NCI-H2029 (cell line): ENCODE data around the gene BCL6.

Source experiments
- DNase-seq: peaks from one replicate; lab custom pipeline; 2025; lab: John Stamatoyannopoulos, UW

The BCL6 gene

GRCh38 chr3:187745201-187746058 is at the start of gene BCL6:
Gene BCL6, minus strand, starts transcription at chr3:187745468. Its CDS starts 11,775 bp downstream, at chr3:187733693.
- DNase-seq: peak; percentile 91

- no peak for DNase-seq
Observed at GRCh38 chr3:187794731-187795130, 49.5 kb upstream of the BCL6 start.

- DNase-seq: no peak
Observed at GRCh38 chr3:187793618-187794017, 48.4 kb upstream of the BCL6 start.

GRCh38 chr3:187792521-187792920 is 47.3 kb upstream of the BCL6 start:
- DNase-seq: no peak

- DNase-seq: no peak
Observed at GRCh38 chr3:187789872-187790271, 44.6 kb upstream of the BCL6 start.

GRCh38 chr3:187788984-187789857 is 44.0 kb upstream of the BCL6 start:
- no peak for DNase-seq

- DNase-seq: no peak
Observed at GRCh38 chr3:187783098-187783497, 37.8 kb upstream of the BCL6 start.

GRCh38 chr3:187782006-187782405 is 36.7 kb upstream of the BCL6 start:
- DNase-seq: no peak

GRCh38 chr3:187781001-187781400 is 35.7 kb upstream of the BCL6 start:
- DNase-seq: no peak

DNA sequence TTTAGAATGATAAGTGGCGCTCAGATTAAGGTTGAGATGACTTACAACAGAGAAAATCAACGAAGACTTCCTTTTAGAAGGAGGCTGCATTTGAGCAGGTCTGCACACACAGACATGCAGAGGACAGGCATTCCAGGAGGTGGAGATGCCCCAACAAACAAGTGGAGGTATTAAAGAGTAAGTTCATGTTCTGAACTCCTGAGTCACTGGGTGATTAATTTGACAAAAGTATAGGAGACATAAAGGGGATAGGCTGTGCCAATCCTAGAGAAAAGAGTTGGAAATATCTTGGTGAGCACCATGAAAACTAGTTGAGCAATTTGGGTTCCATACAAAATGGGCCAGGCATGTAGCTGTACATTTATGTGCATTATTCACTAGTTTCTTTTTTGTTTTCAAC is 33.5 kb upstream of the BCL6 start:
- DNase-seq: no peak

DNA sequence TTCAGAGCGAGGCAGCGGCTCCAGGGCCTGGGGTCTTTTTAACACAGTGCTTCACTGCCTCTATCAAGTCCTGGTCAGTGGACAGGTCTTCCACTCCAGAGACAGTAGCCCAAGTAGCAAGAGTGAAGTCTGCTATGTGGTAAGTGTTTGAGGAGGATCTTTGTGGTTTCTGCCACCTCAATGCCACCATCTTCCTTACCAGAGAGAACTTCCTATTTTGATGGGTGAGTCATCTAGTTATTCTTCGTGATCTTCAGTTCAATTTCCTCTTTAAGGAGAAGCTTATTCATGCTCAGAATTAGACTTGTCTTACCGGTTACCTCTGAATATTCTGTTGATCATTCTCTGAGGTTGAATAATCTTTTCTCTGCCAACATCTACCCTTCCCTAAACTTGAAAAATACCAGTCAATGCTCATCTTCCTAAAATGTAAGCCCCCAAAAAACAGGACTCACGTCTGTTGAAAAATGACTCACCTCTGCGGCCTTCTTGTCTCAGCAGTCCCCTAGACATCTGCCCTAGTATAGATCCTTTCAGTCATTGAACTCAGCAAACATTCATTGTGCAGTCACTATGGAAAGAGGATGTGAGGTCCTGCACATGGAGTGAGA is 32.2 kb upstream of the BCL6 start:
- DNase-seq: no peak

DNA sequence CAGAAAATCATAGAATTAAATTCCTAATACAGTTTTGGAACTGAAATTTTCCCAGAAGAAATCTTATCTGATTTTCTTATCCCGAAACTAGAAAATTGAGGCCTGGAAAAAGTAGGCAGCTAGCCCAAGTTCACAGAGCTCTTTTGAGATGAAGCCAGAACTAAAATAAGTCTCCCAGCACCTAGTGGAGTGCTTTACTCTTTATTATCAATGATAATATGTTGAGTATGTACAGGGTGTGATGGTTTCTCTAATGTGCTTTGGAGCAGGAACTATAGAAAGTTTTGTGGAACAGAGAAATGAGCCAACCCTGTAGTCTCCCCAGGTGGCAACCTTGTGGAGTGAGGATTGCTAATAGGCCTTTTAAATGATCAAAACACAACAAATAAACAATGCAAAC is 30.3 kb upstream of the BCL6 start:
- no peak for DNase-seq

DNA sequence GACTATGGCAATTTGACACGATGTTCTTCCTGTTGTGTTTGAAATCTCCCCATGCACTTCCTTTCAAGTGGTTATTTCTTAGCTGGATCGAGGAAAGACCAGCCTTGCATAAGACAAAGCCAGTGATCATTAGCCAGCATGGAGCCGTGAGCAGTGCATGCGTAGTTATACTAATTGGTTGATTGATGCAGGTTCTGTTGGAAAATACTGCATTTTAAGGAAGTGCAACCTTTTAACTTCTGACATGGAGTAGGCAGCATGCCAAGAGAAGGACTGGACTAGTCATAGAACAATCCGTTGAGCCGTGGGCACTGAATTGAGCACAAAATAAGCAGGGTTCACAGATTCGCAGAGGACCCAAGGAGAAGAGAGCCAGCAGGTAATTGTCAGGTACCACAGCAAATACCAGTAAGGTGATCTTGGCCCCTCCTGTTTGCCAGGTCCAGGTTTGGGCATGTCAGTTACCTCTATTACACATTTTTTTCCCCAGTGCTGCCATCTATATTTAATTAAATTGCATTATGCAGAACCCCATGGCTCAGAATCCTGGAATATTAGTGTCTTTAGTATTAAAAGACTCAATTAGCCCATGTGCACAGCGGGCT is 29.0 kb upstream of the BCL6 start:
- no peak for DNase-seq

DNA sequence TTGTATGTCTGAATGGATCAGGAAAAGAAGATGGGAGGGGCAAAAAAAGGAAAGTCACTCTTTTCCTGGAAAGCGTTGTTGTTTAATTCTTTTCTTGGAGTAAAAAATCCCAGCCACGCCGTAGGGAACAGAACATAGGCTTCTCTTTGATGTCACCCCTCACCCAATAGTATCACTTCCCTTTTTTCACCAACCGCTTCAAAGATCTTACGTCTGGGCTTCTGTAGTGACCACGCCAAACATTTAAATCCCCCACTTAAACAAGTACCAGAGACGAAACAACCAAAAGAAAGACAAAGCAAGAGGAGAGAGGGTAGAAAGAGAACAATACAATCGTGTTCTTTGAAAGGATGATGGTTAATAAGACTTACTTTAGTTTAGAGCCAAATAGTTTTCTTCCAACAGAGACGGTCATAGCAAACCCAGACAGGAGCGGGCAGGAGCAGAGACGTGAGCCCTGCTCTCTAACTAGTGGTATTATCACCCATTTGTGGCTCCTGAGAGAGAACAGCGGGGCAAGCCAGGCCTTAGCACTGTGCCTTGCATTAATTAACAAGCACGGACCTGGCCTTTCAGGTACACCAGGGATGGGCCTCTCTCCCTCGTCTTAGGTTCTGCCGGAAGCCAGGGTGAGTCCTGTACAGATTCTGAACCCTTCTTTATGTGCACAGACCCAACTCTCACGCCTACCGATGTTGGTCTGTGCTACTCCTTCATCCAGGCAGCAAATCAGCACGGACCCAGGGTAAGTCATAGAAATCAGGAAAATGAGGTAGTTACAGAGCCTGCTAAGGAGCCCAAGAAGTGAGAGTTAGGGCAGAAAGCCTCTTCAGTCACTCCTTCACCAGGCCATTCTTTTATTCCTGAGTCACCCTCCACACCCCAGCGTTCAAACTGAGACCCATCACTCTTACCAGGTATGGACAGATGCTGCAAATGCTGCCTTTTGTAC is 28.2 kb upstream of the BCL6 start:
- DNase-seq: no peak

- no peak for DNase-seq
Observed at GRCh38 chr3:187770224-187770623, 25.0 kb upstream of the BCL6 start.

- DNase-seq: no peak
Observed at GRCh38 chr3:187769771-187770170, 24.5 kb upstream of the BCL6 start.

- DNase-seq: no peak
Observed at GRCh38 chr3:187767266-187768012, 22.2 kb upstream of the BCL6 start.

DNA sequence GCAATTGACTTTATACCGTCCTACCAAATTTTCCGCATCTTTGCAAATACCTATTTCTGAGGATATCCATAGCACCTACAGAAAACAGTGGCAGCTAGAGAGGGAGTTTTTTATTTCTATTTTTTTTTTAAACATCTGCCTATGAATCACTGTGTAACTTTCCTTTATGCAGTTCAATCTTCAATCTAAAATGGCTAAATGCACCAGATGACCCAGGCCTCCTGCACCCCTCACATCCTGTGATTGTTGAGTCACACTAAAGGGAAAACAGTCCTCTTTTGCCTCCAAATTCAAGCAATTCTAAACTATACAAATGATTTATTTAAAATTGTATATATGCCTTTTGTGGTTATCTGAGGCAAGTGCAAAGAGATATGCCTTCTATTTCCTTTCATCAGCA is 20.1 kb upstream of the BCL6 start:
- DNase-seq: no peak

DNA sequence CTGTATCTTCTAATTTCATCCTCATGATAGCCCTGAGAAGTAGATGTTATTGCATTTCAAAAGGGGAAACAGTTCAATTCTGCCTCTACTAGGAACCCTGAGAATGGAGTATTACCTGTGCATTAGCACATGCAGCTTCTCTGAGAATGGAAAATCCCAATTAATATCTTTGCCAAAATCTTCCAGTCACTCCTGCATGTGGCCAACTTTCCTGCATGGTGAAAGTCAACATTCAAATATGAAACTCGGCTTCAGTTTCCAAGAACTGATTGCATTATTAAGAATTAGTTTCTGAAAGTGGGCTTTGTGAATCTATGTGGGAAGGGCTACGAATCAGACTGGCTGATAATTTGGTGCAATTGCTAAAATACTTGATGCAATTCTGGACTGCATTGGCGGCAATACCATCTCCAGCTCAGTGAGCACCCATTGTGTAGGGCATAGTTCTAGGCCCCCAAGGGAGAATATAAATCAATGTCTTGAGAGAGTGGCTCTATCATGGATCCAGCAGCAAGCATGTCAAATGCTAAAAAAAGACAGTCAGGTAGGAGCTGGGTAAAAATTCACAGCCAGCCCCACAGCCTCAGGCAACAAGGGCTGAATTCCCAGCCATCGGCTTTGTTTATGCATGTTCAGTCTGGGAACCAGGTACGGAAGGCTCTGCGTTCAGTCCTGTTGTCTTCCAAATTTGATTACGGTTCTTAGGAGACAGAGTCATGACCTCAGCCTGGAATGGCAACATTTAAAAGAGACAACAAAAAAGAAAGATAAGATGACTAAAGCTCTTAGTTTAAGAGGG is 18.8 kb upstream of the BCL6 start:
- no peak for DNase-seq
